ENCODE measurements around the gene GPR84.

GRCh38 chr12:54404061-54405004 lies 40.0 kb upstream of the GPR84 start:
- TF ChIP-seq CTCF (IDR thresholded peaks at IDR 0.05; ENCODE audit: low read length) (peak; percentile 96), EZH2 (IDR thresholded peaks at IDR 0.05; ENCODE audit: borderline replicate concordance, low read length) (no peak)

All from OCI-LY1 (cell line).